ENCODE measurements around the gene TRUB1. TPM values are rescaled to one million over a fixed set of nuclear protein-coding genes. Genes with fewer than 3 reads are reported as not detected.

Gene TRUB1
- 17.7 and 22.4 TPM in 2 replicates for total RNA-seq

GRCh38 chr10:114937962-114938855, at the start of gene TRUB1:
Gene TRUB1 (plus strand): TSS chr10:114938195. CDS start chr10:114938254, 59 bp downstream.

Other genes starting within 250 kb of the TRUB1 start
- gene FHIP2A, start 116.4 kb upstream of the TRUB1 start, total RNA-seq: 17.8 and 18.9 TPM in 2 replicates
- gene ATRNL1, start 155.2 kb downstream of the TRUB1 start, total RNA-seq: 0.16 and 0.69 TPM in 2 replicates